Left forelimb (tissue), 1 donor: ENCODE measurements around the gene ALG1L2.
"Not testable (repeated sequence)": the region's sequence is repeated elsewhere in the genome, so short reads cannot be mapped to it uniquely, and the experiment has no call there.

Source experiments
- DNase-seq: peaks from one replicate; pipeline ENCODE4 v3.0.0-alpha.2; 2018; ENCODE audit warnings: low spot score

Gene ALG1L2, protein sequence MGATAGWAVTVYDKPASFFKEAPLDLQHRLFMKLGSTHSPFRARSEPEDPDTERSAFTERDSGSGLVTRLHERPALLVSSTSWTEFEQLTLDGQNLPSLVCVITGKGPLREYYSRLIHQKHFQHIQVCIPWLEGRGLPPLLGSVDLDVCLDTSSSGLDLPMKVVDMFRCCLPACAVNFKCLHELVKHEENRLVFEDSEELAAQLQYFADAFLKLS

GRCh38 chr3:130081351-130081881 lies at the start of gene ALG1L2:
TSS of gene ALG1L2 (plus strand) at chr3:130081831. CDS start at chr3:130082017, 186 bp downstream.
- DNase-seq: no peak

DNA sequence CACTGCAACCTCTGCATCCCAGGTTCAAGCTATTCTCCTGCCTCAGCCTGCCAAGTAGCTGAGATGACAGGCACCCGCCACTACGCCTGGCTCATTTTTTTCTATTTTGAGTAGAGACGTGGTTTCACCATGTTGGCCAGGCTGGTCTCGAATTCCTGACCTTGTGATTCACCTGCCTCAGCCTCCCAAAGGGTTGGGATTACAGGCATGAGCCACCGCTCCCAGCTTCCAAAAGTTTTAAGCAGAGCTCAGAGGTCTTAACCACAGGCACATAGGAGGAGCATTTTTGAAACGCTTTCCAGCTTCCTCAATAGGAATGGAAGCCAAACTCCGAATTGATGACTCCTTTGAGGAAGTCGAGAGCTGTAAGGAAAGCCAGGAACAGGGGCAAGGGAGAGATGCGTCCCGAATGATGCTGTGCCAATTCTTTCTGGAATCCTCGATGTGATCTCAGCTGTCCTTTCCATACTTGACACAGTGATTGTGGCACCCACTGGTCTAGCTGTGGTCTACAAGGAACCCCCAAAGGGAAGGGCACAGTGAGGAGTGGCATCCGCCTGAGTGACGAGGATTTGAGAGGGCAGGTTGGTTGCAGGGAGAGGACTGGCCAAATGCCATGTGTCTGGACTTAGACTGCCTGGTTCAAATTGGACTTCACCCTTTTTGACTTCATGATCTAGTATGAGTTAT lies 44.4 kb upstream of the ALG1L2 start:
- not testable (repeated sequence) for DNase-seq

DNA sequence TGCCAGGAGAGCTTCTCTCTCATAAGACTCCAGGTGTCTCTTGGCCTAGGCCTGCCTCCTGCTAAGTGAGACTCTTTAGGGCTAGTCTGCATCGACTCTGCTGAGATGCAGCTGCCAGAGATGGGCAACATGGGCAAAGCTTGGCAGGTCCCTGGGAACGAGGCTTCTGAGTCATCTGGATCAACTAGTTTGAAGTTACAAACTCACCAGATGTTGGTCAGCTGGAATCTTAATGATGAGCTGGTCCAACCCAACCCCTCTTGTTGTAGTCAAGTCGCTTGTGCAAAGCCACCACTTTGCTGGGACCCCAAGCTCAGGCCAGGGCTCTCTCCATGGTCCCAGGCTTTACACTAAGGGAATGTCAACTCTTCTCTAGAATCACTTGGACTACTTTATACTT lies 38.9 kb upstream of the ALG1L2 start:
- not testable (repeated sequence) for DNase-seq

GRCh38 chr3:130043658-130044057 lies 38.0 kb upstream of the ALG1L2 start:
- DNase-seq: not testable (repeated sequence)

- no peak for DNase-seq
Observed at GRCh38 chr3:130044370-130044769, 37.3 kb upstream of the ALG1L2 start.

DNA sequence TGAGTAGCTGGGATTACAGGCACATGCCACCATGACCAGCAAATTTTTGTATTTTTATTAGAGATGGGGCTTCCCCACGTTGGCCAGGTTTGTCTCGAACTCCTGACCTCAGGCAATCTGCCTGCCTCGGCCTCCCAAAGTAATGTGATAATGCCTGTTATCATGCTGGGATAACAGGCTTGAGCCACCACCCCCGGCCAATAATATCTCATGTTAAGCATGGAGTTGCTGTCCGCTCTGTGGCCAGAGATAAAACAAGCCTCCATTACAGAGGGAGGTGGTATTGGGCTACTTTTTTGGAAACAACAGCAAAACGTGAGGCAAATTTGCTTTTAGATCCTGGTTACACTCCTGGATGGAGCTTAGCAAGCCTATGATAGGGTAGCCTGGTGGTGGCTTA lies 32.9 kb upstream of the ALG1L2 start:
- no peak for DNase-seq

DNA sequence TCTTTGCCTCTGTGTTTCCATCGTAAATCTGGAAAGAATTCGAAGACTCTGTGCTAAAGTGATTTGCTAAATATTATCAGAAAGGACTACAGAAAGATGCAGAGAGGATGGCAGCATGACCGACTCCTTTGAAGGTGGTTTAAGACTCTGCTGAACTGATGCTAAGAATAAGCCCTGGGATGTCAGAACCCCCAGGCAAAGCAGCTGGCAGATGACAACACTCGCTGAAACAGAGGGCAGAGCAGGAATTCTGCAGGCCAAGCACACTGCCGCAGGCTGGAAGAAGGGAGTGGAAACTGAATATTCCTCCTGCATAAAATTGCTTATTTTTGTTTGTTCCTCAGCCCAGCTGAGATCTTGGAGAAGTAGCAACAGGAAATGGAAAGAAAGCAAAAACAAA lies 29.3 kb upstream of the ALG1L2 start:
- not testable (repeated sequence) for DNase-seq

- DNase-seq: not testable (repeated sequence)
Observed at GRCh38 chr3:130052965-130053364, 28.7 kb upstream of the ALG1L2 start.

DNA sequence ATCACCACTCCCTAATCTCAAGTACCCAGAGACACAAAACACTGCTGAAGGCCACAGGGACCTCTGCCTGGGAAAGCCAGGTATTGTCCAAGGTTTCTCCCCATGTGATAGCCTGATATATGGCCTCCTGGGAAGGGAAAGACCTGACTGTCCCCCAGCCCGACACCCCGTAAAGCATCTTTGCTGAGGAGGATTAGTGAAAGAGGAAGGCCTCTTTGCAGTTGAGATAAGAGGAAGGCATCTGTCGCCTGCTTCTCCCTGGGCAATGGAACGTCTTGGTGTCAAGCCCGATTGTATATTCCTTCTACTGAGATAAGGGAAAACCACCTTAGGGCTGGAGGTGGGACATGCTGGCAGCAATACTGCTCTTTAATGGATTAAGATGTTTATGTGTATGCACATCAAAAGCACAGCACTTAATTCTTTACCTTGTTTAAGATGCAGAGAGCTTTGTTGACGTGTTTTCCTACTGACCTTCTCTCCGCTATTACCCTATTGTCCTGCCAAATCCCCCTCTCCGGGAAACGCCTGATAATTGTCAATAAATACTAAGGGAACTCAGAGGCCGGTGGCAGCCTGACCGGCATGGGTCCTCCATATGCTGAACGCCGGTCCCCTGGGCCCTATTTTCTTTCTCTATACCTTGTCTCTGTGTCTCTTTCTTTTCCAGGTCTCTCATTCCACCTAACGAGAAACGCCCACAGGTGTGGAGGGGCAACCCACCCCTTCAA lies 23.9 kb upstream of the ALG1L2 start:
- DNase-seq: not testable (repeated sequence)

DNA sequence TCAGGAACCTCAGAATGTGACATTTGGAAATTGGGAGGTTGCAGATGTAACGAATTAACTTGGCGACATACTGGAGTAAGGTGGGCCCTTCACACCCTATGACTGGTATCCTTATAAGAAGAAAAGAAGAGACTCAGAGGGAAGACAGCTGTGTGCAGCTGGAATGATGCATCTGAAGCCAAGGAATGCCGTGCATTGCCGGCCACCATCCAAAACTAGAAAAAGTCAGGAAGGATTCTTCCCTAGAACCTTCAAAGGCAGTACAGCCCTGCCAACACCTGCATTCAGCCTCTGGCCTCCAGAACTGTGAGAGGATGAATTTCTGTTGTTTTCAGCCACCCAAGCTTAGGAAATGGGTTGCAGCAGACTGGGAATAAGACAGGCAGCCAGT lies 23.4 kb upstream of the ALG1L2 start:
- not testable (repeated sequence) for DNase-seq

DNA sequence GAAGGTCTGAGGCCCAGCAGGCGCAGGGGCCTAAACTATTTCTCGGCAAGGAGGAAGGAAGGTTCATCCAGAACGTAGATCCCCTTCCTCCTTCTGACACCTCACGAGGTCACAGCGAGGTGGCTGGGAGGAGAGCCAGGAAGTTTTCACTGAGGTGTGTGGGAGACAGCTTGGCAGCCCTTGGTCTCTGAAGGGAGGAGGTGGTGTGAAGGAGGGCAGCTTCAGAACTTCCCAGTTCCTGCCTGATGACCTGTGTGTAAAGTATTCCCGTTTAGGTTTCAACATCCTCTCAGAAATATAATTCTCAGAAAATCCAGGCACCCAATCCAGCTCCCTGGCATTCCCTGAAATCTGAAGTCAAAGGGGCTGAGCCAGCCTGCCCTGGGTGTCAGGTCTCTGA lies 22.9 kb upstream of the ALG1L2 start:
- not testable (repeated sequence) for DNase-seq

DNA sequence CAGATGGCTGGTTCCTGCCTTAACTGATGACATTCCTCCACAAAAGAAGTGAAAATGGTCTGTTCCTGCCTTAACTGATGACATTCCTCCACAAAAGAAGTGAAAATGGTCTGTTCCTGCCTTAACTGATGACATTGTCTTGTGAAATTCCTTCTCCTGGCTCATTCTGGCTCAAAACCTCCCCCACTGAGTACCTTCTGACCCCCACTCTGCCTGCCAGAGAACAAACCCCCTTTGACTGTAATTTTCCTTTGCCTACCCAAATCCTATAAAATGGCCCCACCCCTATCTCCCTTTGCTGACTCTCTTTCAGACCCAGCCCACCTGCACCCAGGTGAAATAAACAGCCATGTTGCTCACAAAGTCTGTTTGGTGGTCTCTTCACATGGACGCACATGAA lies 22.5 kb upstream of the ALG1L2 start:
- not testable (repeated sequence) for DNase-seq

- no peak for DNase-seq
Observed at GRCh38 chr3:130073582-130073981, 8.0 kb upstream of the ALG1L2 start.

GRCh38 chr3:130077636-130078035 lies 4.0 kb upstream of the ALG1L2 start:
- DNase-seq: no peak

- DNase-seq: not testable (repeated sequence)
Observed at GRCh38 chr3:130083363-130084090, 1.9 kb downstream of the ALG1L2 start.

DNA sequence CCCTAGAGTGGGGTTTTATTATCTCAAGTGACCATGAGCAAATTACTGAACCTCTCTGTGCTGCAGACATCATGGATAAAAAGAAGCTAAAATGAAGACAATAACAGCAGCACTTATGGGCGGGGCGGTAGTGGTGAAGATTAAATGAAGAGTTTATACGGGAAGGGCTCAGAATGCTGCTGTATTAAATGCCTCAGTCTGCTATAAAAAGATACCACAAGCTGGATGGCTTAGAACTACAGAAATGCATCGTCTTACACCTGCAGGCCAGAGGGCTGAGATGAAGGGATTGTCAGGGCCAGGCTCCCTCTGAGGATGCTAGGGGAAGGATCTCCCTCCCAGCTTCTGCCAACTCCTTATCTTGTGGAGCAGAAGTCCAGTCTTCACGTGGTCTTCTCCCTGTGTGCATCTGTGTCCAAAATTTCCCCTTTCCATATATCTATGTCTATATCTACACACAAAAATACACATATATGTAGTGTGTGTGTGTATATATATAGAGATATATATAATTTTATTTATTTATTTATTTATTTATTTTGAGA lies 2.9 kb downstream of the ALG1L2 start:
- no peak for DNase-seq

DNA sequence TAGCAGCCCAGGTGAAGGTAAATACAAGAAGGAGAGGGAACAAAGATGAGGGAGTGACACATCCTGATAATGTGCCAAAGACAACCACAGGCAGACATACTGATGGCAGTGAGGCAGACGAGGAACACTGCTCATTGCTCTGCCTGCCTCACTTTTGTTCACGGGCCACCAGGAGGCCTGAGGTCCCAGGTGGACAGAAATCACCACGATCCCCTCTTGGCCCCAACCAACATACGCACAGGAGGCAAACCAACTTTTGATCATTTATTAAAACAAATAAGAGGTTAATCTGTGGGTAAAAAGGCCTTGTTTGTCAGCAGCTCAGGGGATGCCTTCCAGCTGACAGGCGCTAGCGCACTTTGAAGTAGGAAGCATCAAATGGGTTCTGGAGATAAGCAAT lies 4.2 kb downstream of the ALG1L2 start:
- no peak for DNase-seq

DNA sequence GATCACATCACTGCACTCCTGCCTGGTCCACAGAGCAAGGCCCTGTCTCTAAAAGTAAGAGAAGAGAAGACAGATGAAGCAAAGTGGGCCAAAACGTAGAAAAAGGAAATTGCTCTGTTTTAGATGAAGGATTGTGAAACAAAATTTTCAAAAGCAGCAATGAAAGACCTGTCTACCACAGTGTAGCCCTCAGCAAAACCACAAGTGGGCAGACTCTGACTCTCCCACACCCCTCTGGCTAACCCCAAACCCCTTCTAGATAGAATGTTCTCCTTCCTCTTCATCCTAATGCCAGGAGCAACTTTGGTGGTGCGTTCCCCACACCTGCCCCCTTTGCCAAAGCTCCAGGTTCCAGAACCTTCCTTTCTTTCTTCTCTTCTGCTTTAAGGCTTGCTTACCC lies 5.0 kb downstream of the ALG1L2 start:
- not testable (repeated sequence) for DNase-seq

- DNase-seq: no peak
Observed at GRCh38 chr3:130088061-130088460, 6.4 kb downstream of the ALG1L2 start.

DNA sequence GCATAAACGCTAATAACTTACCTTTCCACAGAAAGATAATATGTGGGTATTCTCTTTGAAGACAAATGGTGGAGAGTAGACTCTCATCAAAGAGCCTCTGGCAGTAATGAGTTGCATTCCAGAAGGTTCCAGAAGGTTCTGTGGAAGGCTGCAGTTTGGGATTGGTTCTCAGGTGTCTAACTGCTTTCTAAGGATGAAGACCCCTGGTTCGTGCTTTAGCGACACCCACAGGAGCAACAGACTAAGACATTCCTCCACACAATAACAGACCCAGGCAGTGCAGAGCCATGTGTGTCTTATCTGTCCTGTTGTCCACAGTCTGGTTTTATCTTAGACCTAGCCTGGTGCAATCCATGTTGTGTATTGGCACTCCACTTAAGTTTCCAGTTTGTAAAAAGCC lies 9.1 kb downstream of the ALG1L2 start:
- not testable (repeated sequence) for DNase-seq

DNA sequence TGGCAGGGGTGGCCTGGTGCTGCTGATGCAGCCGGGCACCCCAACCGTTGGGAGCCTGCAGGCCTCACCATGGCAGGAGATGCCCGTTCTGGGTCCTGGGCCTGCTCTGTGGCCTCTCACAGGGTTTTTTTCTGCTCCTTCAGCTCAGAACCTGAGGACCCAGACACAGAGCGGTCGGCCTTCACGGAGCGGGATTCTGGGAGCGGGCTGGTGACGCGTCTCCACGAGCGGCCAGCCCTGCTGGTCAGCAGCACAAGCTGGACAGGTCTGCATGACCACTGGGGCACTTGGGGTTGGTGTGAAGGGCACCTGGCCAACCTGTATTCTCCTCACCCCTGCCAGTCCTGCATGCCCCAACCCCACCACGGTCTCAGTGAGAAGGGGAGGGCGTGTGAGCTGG lies 10.3 kb downstream of the ALG1L2 start:
- no peak for DNase-seq
